ENCODE data around the gene MDN1. TPM values are rescaled to one million over a fixed set of nuclear protein-coding genes. Genes with fewer than 3 reads are reported as not detected.
"Not testable (repeated sequence)": the region's sequence is repeated elsewhere in the genome, so short reads cannot be mapped to it uniquely, and the experiment has no call there.

Gene MDN1
- total RNA-seq, 1 donor from 2014 or later = 36.0 TPM

DNA sequence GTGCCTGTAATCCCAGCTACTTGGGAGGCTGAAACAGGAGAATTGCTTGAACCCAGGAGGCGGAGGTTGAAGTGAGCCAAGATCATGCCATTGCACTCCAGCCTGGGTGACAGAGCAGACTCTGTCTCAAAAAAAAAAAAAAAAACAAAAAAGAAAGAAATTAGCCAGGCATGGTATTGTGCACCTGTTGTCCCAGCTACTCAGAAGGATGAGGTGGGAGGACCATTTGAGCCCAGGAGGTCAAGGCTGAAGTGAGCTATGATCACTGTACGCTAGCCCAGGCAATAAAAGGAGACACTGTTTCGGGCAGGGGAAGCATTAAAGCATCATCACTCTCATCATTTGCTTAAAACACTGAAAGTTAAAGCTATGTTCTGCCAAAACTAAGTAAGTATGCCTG lies 6.2 kb downstream of the MDN1 start:
- not testable (repeated sequence) for DNase-seq

DNA sequence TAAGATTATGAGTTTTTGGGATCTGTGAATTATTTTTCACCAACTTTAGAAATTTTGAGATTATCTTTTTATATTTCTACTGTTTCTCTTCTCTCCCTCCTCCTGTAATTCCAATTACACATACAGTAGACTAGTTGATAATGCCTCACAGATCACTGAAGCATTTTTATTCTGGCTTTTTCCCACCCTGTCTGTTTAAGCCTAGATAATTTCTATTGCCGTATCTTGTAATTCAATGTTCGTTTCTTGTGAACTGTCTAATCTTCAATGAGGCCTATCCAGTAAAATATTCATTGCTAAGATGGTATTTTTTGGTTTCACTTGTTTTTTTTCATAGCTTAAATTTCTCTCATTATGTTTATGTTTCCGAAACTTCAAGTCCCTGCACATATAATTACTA lies 12.0 kb downstream of the MDN1 start:
- no peak for DNase-seq

DNA sequence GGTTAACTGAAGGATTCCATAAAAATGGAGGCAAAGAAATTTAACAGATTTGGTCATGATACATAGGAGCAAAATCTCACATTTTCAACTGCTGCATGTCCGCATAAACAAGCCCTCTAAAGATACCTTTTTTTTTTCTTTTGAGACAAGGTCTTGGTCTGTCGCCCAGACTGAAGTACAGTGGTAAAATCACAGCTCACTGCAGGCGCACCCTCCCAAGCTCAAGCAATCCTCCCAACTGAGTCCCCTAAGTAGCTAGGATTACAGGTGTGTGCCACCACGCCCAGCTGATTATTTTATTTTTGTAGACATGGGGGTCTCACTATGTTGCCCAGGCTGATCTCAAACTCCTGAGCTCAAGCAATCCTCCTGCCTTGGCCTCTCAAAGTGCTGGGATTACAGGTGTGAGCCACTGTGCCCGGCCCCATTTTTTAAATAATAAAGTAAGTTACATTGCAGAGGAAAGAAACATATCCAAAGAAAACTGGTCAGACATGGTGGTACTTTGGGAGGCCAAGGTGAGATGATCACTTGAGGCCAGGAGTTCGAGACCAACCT lies 13.7 kb downstream of the MDN1 start:
- no peak for DNase-seq

DNA sequence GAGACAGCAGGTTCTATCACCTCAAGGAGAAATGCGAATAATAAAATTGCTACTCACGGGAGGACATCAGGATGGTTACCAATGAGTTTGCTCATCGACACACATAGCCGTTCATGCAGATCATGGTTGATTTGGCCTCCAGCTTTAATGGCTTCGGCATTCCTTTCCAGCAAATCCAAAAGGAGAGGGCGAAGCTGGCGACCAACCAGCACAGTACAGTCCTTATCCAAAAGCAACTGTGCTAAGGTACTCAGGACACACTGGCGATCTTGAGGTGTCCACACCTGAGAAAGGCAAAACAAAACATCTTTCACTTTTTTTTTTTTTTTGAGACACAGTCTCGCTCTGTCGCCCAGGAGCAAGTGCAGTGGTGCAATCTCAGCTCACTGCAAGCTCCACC lies 16.3 kb downstream of the MDN1 start:
- DNase-seq = no peak

DNA sequence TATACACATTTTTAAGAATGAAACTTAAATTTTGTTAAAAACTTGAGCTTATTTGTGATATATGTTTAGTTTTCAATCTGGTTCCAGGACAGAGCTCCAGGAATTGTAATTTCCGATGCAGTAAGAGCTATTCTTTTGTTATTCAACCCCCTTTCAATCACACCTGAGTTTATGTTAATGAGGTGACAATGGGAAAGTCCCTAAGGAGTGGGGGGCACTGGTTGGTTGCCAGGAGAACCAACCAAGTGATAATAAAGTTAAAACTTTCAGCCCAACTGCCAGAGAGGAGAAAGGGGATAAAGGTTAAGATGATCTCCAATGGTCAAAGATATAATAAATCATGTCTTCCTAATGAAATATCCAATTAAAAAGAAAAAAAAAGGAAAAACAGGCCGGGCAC lies 19.8 kb downstream of the MDN1 start:
- DNase-seq = no peak

DNA sequence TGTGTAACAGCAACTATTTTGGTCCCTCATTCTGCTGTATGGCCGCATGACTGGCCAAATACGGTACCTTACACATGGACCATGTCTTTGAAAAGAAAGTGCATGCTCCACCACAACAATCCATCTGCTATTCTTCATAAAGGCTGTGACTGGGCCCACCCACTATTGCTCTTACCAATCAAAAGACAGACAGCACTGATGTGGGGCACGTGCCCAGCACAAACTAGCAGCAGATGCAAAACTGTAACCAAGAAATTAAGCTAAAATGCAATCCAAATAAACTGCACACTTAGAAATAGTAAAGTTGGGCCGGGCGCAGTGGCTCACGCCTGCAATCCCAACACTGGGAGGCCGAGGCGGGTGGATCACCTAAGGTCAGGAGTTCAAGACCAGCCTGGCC lies 20.5 kb downstream of the MDN1 start:
- no peak for DNase-seq

- DNase-seq = no peak
Measured at GRCh38 chr6:89797317-89797716, 22.3 kb downstream of the MDN1 start.

- DNase-seq = no peak
Measured at GRCh38 chr6:89794324-89794723, 25.3 kb downstream of the MDN1 start.

- DNase-seq = peak; percentile 61
Measured at GRCh38 chr6:89793586-89793985, 26.0 kb downstream of the MDN1 start.

- peak; percentile 31 for DNase-seq
Measured at GRCh38 chr6:89792881-89793280, 26.7 kb downstream of the MDN1 start.

DNA sequence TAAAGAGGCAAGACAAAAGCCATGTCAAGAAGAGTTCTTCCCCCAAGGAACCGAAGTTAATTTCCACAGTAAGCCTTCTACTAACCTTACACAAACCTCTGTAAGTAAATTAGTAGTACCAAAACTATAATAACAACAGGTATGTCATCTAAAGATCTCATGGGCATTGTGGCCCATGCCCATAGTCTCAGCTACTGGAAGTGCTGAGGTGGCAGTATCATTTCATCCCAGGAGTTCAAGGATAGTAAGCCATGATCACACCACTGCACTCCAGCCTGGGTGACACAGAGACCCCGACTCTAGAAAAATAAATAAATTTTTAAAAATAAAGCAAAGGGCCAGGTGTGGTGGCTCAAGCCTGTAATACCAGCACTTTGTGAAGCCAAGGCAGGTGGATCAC lies 29.2 kb downstream of the MDN1 start:
- no peak for DNase-seq

GRCh38 chr6:89789980-89790379 lies 29.6 kb downstream of the MDN1 start:
- no peak for DNase-seq

DNA sequence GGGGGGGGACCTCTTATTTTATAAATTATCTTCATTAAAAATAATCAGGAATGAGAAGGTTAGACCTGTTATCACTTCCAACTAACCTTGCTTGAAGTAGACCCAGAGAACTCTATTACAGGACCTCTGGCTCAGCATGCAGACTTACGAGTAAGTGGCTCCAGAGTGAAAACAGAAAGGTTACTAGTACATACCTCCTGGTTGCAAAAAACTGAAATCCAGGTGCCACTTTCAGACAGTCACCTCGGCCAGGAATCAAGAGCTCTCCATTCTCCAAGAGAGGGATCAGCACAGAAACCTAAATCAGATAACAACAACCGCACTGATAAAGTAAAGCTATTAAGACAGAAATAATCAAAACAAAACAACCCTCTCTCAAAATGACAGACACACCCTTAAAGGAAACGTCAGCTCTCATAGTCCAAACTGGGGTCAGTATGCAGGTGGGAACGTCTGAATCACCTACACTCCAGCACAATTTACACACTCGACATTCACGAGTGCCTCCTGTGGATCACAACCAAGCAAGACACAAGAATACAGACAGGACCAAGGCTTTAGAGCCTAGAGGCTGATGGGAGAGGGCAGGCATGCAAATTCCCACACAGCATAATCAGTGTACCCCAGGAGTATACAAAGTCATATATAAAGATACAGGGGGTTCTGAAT lies 31.8 kb downstream of the MDN1 start:
- DNase-seq = no peak

GRCh38 chr6:89786970-89787369 lies 32.6 kb downstream of the MDN1 start:
- DNase-seq = no peak

- DNase-seq = no peak
Measured at GRCh38 chr6:89784838-89785237, 34.8 kb downstream of the MDN1 start.

DNA sequence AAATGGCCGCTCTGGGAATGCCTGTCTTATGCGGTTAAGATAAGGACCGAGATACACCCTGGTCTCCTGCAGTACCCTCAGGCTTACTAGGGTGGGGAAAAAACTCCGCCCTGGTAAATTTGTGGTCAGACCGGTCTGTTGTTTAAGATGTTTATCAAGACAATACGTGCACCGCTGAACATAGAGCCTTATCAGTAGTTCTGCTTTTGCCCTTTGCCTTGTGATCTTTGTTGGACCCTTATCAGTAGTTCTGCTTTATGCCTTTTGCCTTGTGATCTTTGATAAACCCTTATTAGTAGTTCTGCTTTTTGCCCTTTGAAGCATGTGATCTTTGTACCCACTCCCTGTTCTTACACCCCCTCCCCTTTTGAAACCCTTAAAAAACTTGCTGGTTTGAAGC lies 36.3 kb downstream of the MDN1 start:
- DNase-seq = not testable (repeated sequence)

- DNase-seq = no peak
Measured at GRCh38 chr6:89782222-89782621, 37.4 kb downstream of the MDN1 start.

DNA sequence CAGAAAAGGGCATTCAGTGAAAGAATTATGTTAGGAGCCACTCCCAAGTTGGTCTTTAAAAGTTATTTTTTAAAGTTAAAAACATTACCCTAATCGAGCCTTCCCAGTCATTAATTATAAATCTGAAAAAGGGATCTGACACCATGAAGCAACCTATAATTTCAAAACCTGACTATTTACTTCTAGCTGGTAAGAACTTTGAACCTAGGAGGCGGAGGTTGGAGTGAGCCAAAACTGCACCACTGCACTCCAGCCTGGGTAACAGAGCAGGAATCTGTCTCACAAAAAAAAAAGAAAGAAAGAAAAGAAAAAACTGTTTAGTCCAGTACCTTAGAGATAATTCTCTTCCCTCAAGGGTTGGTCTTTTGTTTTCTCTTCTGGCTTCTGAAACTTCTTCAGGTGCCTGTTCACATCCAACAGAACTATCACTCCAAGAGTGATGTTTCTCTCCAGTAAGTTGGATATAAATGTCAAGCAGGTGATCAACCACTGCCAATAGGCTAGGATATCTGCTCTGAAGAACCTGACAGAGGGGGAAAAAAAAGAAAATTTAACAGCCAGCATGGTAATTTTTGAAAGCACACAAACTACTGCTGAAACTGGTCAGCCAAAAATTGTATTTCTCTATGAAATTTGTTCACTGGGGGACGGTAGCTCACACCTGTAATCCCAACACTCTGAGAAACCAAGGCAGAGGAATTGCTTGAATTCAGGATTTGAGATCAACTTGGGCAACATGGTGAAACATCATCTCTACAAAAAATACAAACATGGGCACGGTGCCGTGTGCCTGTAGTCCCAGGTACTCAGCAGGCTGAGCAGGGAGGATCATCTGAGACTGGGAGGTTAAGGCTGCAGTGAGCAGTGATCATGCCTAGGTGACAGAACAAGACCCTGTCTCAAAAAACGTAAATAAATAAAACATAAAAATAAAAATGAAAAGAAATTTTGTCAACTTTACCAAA lies 38.2 kb downstream of the MDN1 start:
- DNase-seq = no peak

GRCh38 chr6:89777455-89777854 lies 42.1 kb downstream of the MDN1 start:
- DNase-seq = no peak

DNA sequence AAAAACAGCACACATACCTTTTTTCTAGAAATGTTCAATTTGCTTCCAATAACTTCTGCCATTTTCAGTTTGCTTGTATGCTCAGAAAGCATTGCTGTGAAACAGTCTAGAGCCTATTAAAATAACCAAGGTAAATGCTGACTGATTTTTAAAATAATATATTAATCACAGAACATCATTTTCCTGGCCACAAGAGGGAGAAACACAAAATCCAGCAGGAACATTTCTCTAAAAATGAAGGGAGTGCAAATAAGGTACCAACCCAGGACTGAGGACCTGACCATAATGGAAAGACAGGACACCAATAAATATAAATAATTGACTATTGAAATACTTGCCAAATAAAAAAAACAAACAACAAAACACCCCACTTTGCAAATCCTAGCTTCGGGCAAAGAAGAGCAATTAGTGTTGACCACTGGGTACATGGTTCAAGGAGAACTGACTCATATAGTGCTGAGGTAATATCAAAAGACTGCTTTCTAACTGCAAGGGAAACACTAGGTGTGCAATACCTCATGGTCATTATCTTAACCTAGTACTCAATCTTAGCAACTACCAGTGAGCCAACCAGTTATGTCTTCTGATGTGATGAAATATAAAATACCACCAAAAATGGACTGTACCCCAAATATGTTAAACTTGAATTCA lies 42.9 kb downstream of the MDN1 start:
- DNase-seq = no peak

DNA sequence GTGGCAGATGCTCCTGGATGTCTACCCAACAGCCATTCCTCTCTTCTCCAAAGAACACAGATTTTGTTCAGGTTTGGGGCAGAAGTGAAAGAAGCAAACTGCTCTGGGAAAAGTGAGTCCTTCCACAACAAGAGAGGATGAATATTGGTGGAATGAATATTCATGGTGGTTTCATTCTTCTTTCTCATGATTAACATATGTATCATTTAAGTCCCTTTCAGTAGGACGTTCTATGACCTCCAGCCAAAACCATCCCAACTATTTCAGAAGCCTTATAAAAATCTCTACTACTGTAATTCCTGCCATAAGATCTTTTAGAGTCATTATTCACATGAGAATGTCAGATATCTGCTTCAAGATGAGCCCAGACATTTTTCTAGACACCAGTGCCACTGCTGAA lies 44.4 kb downstream of the MDN1 start:
- no peak for DNase-seq

DNA sequence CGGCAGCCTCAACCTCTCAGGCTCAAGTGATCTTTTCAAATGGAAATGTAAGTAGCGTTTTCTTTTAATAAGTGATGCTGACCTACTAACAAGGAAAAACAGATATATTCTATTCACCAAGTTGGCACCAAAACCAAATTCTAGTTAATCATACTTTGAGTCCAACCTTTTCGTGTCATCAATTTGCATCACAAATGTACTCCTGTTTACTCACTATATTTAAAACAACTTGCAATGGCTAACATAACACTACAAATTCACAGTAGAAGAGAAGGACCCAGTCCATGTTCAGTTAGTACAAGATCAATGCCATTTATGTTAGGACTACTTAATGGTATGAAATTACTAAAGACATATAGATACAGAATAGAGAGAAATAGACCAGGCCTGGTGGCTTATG lies 50.0 kb downstream of the MDN1 start:
- no peak for DNase-seq

DNA sequence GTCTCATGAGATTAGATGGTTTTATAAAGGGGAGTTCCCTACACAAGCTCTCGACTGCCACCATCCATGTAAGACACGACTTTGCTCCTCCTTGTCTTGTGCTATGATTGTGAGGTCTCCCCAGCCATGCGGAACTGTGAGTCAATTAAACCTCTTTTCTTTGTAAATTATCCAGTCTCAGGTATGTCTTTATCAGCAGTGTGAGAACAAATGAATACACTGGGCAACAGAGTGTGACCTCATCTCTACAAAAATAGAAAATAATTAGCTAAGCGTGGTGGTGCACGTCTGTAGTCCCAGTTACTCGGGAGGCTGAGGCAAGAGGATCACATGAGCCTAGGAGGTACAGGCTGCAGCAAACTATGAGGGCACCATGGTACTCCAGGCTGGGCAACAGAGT lies 51.3 kb downstream of the MDN1 start:
- DNase-seq = no peak

Measured in tongue (tissue), 2 donors.